HepG2 (cell line): ENCODE results near the gene HYOU1. TPM values are rescaled to one million over a fixed set of nuclear protein-coding genes. Genes with fewer than 3 reads are reported as not detected.

ENCODE experiments used
- ADNP ChIP-seq: sonication (generic); formaldehyde crosslinking; IDR thresholded peaks from 2 replicates; pipeline ENCODE4 v1.4.0; 2020; ENCODE audit warnings: missing genetic modification reagents
- BCL6 ChIP-seq: IDR thresholded peaks from 2 replicates; pipeline ENCODE4 v1.6.1; 2016; ENCODE audit warnings: missing genetic modification reagents, missing compliant biosample characterization
- CREB1 ChIP-seq, 2 experiments: fragments of 450-650 bp in 1 of 2; IDR thresholded peaks; 2 replicates each; pipeline ENCODE4 v1.6.1; 2016 to 2017; ENCODE audit warnings: control low read depth in 1 of 2, mild to moderate bottlenecking in 1 of 2, missing compliant biosample characterization in 1 of 2, missing genetic modification characterization in 1 of 2
- DR1 ChIP-seq: sonication (generic); formaldehyde crosslinking; IDR thresholded peaks from 2 replicates; pipeline ENCODE4 v1.8.0; 2021; ENCODE audit warnings: mild to moderate bottlenecking, missing genetic modification reagents, inconsistent platforms
- ELF3 ChIP-seq: IDR thresholded peaks from 2 replicates; pipeline ENCODE4 v1.6.1; 2016; ENCODE audit warnings: missing genetic modification reagents, missing compliant biosample characterization
- FOXM1 ChIP-seq: sonication (generic); formaldehyde crosslinking; IDR thresholded peaks from 2 replicates; pipeline ENCODE4 v1.5.0; 2020; ENCODE audit warnings: missing genetic modification reagents
- FOXO1 ChIP-seq: sonication (generic); formaldehyde crosslinking; IDR thresholded peaks from 2 replicates; pipeline ENCODE4 v1.4.0; 2020; ENCODE audit warnings: missing genetic modification reagents
- KLF13 ChIP-seq: sonication (generic); formaldehyde crosslinking; IDR thresholded peaks from 2 replicates; pipeline ENCODE4 v1.4.0; 2020; ENCODE audit warnings: mild to moderate bottlenecking, missing genetic modification reagents
- MTA3 ChIP-seq: sonication (generic); formaldehyde crosslinking; IDR thresholded peaks from 2 replicates; pipeline ENCODE4 v1.4.0; 2020; ENCODE audit warnings: missing genetic modification reagents
- NFE2L2 ChIP-seq: fragments of 150-350 bp; IDR thresholded peaks from 2 replicates; pipeline ENCODE4 v1.6.1; 2014; ENCODE audit warnings: low read length
- NR2F2 ChIP-seq: IDR thresholded peaks from 2 replicates; pipeline ENCODE4 v1.6.1; 2012; ENCODE audit warnings: low read depth, inconsistent platforms, borderline replicate concordance
- SMYD3 ChIP-seq: sonication (generic); formaldehyde crosslinking; IDR thresholded peaks from 2 replicates; pipeline ENCODE4 v1.8.1; 2023; ENCODE audit warnings: mild to moderate bottlenecking, missing genetic modification reagents
- SP5 ChIP-seq: IDR thresholded peaks from 2 replicates; pipeline ENCODE4 v1.6.1; 2016; ENCODE audit warnings: low read depth, borderline replicate concordance
- TRIM24 ChIP-seq: sonication (generic); formaldehyde crosslinking; IDR thresholded peaks from 2 replicates; pipeline ENCODE4 v1.8.0; 2022; ENCODE audit warnings: mild to moderate bottlenecking, missing genetic modification reagents
- U2AF1 ChIP-seq: fragments of 200-400 bp; formaldehyde crosslinking; optimal IDR thresholded peaks from 2 replicates; pipeline ENCODE3; 2017; ENCODE audit warnings: mild to moderate bottlenecking, low read depth, low read length
- ZNF34 ChIP-seq: sonication (generic); formaldehyde crosslinking; IDR thresholded peaks from 2 replicates; pipeline ENCODE4 v1.4.0; 2020; ENCODE audit warnings: mild to moderate bottlenecking, missing genetic modification reagents, borderline replicate concordance
- ZNF713 ChIP-seq: sonication (generic); formaldehyde crosslinking; IDR thresholded peaks from 2 replicates; pipeline ENCODE4 v1.4.0; 2020; ENCODE audit warnings: mild to moderate bottlenecking, missing genetic modification reagents
- ZSCAN22 ChIP-seq: sonication (generic); formaldehyde crosslinking; IDR thresholded peaks from 2 replicates; pipeline ENCODE4 v1.4.0; 2020; ENCODE audit warnings: mild to moderate bottlenecking, missing genetic modification reagents
- polyA plus RNA-seq, 8 experiments: library from polyadenylated mRNA; depleted of rRNA in 3 of 8; stranded (reverse) in 7 of 8; unstranded in 1 of 8; fragments of >200 nt; fragmentation: Illumina TruSeq in 4 of 8; extraction: Trizol in 4 of 8; gene quantifications; 2 replicates each; pipeline versions ENCODE4 v1.2.1 to v1.2.3, GENCODE V29; 2011 to 2016; ENCODE audit warnings: low read depth in 4 of 8, missing spikeins in 1 of 8, mixed read lengths in 1 of 8; ENCODE audit not compliant: insufficient read depth in 1 of 8
- total RNA-seq, 5 experiments: library from RNA; depleted of rRNA; stranded (reverse); fragments of >200 nt; fragmentation: Illumina TruSeq; extraction: Trizol; gene quantifications; 2 replicates each; pipeline ENCODE4 v1.2.3, GENCODE V29; 2016; ENCODE audit warnings: low read depth in 1 of 5
- TF ChIP-seq, protein P1 (sequence below): sonication (generic); formaldehyde crosslinking; IDR thresholded peaks from 2 replicates; pipeline ENCODE4 v1.5.1; 2020; ENCODE audit warnings: mild to moderate bottlenecking, missing genetic modification reagents, borderline replicate concordance
- TF ChIP-seq, protein P2 (sequence below): sonication (generic); formaldehyde crosslinking; IDR thresholded peaks from 2 replicates; pipeline ENCODE4 v1.5.0; 2020; ENCODE audit warnings: mild to moderate bottlenecking, missing genetic modification reagents, borderline replicate concordance
- TF ChIP-seq, protein P3 (sequence below): sonication (generic); formaldehyde crosslinking; IDR thresholded peaks from 2 replicates; pipeline ENCODE4 v1.5.1; 2020; ENCODE audit warnings: missing genetic modification reagents, mild to moderate bottlenecking, borderline replicate concordance
- TF ChIP-seq, protein P4 (sequence below): sonication (generic); formaldehyde crosslinking; IDR thresholded peaks from 2 replicates; pipeline ENCODE4 v1.4.0; 2020; ENCODE audit warnings: mild to moderate bottlenecking, low read depth, missing genetic modification reagents

HYOU1 gene
- total and polyA plus RNA-seq, 2 of the 13 experiments (the other 11 are each of a cell fraction or from before 2014, with no cell fraction given) = 127 to 155 TPM

DNA sequence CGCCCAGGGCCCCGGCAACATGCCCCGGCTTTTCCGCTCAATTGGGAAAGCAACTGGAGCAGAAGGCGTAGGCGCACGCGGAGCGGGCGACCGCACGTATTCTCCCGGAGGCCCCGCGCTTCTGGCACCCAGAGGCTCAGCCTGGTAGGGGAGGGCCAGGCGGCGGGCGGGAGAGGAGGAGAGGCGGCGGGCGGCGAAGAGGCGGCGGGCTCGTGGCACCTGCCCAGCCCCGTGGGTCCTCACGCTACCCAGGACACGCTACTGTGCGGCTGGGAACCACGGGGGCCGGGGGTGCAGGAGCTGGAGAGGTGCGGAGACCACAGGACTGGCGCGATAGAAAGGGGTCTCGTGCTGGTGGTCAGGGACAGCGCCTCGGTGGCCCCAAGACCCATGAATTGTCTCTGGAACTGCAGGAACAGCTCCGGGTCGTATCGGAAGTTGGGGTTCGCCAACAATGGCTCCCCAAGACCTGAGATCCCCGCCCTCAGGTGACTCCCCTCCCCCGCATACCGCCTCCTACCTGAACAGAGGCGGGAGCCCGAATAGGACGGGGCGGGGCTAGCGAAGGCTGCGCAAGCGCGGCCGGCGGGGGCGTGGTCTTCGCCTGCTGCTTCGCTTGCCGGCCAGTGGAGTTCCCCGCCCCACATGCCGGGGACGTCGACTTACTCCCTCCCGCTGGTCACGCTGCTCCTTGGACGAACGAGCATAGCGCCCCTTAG is 26.5 kb downstream of the HYOU1 start, which contains the start of gene SLC37A4 (continued):
- no peak for TF ChIP-seq NFE2L2
- TF ChIP-seq BCL6 = peak; percentile 55
- no peak; the same call in 1 of the 2 replicates for TF ChIP-seq FOXO1
- 0 out of 2 replicates have a peak, but pooled peaks have one; percentile 9 for TF ChIP-seq KLF13 (CRISPR knock-in tag)
- 0 out of 2 replicates have a peak, but pooled peaks have one; percentile 41 for TF ChIP-seq ZNF713
- TF ChIP-seq ELF3 = peak; percentile 85
- TF ChIP-seq MTA3 = no peak
- no peak for TF ChIP-seq NR2F2
- peak; percentile 49; the same call in 1 of the 2 replicates for TF ChIP-seq CREB1 (IDR thresholded peaks at IDR 0.05)
- TF ChIP-seq CREB1 (CRISPR knock-in tag; IDR thresholded peaks at IDR 0.05) = peak; percentile 63; the same call in 1 of the 2 replicates
- TF ChIP-seq ZNF34 (CRISPR knock-in tag) = no peak
- no peak for TF ChIP-seq ZSCAN22 (CRISPR knock-in tag)
- no peak for TF ChIP-seq ADNP
- peak; percentile 86; the same call in 1 of the 2 replicates for TF ChIP-seq SP5
- TF ChIP-seq U2AF1 = no peak
- no peak; the same call in 1 of the 2 replicates for TF ChIP-seq DR1 (CRISPR knock-in tag)
- TF ChIP-seq SMYD3 (CRISPR knock-in tag) = peak; percentile 74; the same call in 1 of the 2 replicates
- TF ChIP-seq, protein P1, sequence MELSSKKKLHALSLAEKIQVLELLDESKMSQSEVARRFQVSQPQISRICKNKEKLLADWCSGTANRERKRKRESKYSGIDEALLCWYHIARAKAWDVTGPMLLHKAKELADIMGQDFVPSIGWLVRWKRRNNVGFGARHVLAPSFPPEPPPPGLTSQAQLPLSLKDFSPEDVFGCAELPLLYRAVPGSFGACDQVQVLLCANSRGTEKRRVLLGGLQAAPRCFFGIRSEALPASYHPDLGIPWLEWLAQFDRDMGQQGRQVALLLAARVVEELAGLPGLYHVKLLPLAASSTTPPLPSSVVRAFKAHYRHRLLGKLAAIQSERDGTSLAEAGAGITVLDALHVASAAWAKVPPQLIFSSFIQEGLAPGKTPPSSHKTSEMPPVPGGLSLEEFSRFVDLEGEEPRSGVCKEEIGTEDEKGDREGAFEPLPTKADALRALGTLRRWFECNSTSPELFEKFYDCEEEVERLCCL (CRISPR knock-in tag) = no peak
- TF ChIP-seq, protein P2, sequence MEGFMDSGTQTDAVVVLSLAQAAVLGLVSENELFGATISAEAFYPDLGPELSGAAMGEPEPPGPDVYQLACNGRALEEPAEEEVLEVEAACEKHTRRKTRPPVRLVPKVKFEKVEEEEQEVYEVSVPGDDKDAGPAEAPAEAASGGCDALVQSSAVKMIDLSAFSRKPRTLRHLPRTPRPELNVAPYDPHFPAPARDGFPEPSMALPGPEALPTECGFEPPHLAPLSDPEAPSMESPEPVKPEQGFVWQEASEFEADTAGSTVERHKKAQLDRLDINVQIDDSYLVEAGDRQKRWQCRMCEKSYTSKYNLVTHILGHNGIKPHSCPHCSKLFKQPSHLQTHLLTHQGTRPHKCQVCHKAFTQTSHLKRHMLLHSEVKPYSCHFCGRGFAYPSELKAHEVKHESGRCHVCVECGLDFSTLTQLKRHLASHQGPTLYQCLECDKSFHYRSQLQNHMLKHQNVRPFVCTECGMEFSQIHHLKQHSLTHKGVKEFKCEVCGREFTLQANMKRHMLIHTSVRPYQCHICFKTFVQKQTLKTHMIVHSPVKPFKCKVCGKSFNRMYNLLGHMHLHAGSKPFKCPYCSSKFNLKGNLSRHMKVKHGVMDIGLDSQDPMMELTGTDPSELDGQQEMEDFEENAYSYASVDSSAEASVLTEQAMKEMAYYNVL (CRISPR knock-in tag) = peak; percentile 39; the same call in 1 of the 2 replicates
- no peak for TF ChIP-seq TRIM24 (CRISPR knock-in tag)
- TF ChIP-seq, protein P3, sequence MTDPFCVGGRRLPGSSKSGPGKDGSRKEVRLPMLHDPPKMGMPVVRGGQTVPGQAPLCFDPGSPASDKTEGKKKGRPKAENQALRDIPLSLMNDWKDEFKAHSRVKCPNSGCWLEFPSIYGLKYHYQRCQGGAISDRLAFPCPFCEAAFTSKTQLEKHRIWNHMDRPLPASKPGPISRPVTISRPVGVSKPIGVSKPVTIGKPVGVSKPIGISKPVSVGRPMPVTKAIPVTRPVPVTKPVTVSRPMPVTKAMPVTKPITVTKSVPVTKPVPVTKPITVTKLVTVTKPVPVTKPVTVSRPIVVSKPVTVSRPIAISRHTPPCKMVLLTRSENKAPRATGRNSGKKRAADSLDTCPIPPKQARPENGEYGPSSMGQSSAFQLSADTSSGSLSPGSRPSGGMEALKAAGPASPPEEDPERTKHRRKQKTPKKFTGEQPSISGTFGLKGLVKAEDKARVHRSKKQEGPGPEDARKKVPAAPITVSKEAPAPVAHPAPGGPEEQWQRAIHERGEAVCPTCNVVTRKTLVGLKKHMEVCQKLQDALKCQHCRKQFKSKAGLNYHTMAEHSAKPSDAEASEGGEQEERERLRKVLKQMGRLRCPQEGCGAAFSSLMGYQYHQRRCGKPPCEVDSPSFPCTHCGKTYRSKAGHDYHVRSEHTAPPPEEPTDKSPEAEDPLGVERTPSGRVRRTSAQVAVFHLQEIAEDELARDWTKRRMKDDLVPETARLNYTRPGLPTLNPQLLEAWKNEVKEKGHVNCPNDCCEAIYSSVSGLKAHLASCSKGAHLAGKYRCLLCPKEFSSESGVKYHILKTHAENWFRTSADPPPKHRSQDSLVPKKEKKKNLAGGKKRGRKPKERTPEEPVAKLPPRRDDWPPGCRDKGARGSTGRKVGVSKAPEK (CRISPR knock-in tag) = no peak
- TF ChIP-seq FOXM1 (CRISPR knock-in tag) = no peak
- TF ChIP-seq, protein P4, sequence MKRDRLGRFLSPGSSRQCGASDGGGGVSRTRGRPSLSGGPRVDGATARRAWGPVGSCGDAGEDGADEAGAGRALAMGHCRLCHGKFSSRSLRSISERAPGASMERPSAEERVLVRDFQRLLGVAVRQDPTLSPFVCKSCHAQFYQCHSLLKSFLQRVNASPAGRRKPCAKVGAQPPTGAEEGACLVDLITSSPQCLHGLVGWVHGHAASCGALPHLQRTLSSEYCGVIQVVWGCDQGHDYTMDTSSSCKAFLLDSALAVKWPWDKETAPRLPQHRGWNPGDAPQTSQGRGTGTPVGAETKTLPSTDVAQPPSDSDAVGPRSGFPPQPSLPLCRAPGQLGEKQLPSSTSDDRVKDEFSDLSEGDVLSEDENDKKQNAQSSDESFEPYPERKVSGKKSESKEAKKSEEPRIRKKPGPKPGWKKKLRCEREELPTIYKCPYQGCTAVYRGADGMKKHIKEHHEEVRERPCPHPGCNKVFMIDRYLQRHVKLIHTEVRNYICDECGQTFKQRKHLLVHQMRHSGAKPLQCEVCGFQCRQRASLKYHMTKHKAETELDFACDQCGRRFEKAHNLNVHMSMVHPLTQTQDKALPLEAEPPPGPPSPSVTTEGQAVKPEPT (CRISPR knock-in tag) = peak; percentile 81
